Right atrium auricular region (tissue), 2 donors: ENCODE measurements around the gene SLC39A11. TPM values are rescaled to one million over a fixed set of nuclear protein-coding genes. Genes with fewer than 3 reads are reported as not detected.

Source experiments
- DNase-seq: peaks from one replicate; pipeline ENCODE4 v3.0.0-alpha.2; 2019; ENCODE audit warnings: low spot score
- H3K27ac ChIP-seq, 2 donors: fragments of 200-600 bp; sonication (generic); 1 replicate in 1 of 2; 2 replicates in 1 of 2; pipeline ENCODE4 v1.5.1; 2016 to 2019
- H3K27me3 ChIP-seq, 2 donors: fragments of 200-600 bp; sonication (generic); one replicate each; pipeline versions ENCODE4 v1.5.1 to v1.6.0; 2017 to 2019
- H3K36me3 ChIP-seq: fragments of 200-600 bp; sonication (generic); one replicate; pipeline ENCODE4 v1.5.1; 2016
- H3K4me1 ChIP-seq, 2 donors: fragments of 200-600 bp; sonication (generic); one replicate each; pipeline versions ENCODE4 v1.5.1 to v1.6.0; 2017 to 2019
- H3K4me3 ChIP-seq, 2 donors: fragments of 200-600 bp; sonication (generic); 1 replicate in 1 of 2; 2 replicates in 1 of 2; pipeline ENCODE4 v1.5.1; 2017 to 2019; ENCODE audit warnings: mild to moderate bottlenecking in 1 of 2, moderate library complexity in 1 of 2
- H3K9me3 ChIP-seq, 2 donors: fragments of 200-600 bp; sonication (generic); one replicate each; pipeline ENCODE4 v1.5.1; 2019
- total RNA-seq, 2 donors: library from RNA; depleted of rRNA; stranded (reverse); fragments of >200 nt; gene quantifications; one replicate each; pipeline ENCODE4 v1.1.0, GENCODE V29; 2016
- TF ChIP-seq, protein P1 (sequence below), 2 donors: fragments of 200-600 bp; sonication (generic); IDR thresholded peaks; one replicate each; pipeline ENCODE4 v1.5.1; 2019; ENCODE audit warnings: antibody characterized with exemption in 2 of 2

The SLC39A11 gene
- total RNA-seq, 2 donors from 2014 or later = 7.4 to 15.5 TPM

DNA sequence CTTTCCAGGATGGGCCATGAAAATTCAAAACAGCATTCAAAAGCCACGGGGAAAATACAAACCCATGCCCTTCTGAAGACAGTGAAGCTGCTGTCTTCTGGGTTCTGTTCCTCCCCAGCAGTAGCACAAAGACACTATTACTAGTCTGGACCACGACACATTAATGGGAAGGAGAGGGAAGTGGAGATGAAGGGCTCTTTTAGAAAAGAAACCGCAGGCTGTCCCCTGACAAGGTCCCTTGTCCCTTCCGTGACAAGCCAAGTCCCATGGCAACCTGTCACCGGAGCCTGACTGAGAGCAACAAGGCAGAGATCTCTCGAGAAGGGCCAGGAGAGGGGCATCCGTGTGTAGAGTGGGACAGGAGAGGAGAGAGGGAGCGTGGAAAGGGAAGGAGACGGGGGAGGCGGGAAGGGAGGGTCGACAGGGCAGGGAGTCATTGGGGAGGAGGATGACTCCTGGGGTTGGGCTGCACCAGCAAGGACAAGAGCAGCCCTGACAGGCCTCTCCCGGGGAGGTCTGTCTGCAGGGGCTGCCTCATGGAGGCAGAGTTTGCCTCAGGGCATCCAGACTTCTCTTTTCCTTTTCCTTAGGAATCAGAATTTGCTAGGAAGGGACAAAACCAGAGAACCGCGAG, 436.2 kb downstream of the SLC39A11 start:
- Histone ChIP-seq H3K9me3 (no peaks in the 10 kb centered on the region), H3K27me3 (no peaks in the 10 kb centered on the region), H3K36me3 (no peaks in the 10 kb centered on the region), H3K27ac (no peak overlapping the region), H3K4me1 (no peaks in the 10 kb centered on the region), H3K4me3 (no peak overlapping the region)
- TF ChIP-seq, protein P1, sequence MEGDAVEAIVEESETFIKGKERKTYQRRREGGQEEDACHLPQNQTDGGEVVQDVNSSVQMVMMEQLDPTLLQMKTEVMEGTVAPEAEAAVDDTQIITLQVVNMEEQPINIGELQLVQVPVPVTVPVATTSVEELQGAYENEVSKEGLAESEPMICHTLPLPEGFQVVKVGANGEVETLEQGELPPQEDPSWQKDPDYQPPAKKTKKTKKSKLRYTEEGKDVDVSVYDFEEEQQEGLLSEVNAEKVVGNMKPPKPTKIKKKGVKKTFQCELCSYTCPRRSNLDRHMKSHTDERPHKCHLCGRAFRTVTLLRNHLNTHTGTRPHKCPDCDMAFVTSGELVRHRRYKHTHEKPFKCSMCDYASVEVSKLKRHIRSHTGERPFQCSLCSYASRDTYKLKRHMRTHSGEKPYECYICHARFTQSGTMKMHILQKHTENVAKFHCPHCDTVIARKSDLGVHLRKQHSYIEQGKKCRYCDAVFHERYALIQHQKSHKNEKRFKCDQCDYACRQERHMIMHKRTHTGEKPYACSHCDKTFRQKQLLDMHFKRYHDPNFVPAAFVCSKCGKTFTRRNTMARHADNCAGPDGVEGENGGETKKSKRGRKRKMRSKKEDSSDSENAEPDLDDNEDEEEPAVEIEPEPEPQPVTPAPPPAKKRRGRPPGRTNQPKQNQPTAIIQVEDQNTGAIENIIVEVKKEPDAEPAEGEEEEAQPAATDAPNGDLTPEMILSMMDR (IDR thresholded peaks at IDR 0.05) = no peak
- no peak for DNase-seq

DNA sequence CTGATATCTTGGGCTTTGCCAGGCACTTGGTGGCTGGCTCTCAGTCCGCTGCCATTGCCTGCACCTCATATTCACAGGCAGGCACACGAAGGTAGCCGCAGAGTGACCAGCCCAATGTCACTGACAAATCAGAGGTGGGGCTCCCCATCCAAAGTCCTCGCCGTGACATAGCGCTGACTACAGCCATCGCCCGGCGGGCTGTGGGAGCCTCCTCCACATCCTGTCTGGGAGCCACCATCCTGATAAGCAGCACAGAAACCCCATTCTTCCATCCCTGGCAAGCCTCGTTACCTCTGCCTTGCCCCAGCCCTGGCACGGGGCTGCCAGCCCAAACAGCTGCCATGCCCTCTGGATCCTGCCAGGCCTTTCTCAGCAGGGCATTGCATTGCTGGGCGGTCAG, 437.8 kb downstream of the SLC39A11 start:
- H3K27me3 ChIP-seq = no peaks in the 10 kb centered on the region
- TF ChIP-seq, protein P1 (IDR thresholded peaks at IDR 0.05) = no peak
- H3K27ac ChIP-seq = no peak overlapping the region
- no peak for DNase-seq
- no peak overlapping the region for H3K4me3 ChIP-seq
- H3K9me3 ChIP-seq = no peaks in the 10 kb centered on the region
- no peaks in the 10 kb centered on the region for H3K36me3 ChIP-seq
- no peaks in the 10 kb centered on the region for H3K4me1 ChIP-seq

DNA sequence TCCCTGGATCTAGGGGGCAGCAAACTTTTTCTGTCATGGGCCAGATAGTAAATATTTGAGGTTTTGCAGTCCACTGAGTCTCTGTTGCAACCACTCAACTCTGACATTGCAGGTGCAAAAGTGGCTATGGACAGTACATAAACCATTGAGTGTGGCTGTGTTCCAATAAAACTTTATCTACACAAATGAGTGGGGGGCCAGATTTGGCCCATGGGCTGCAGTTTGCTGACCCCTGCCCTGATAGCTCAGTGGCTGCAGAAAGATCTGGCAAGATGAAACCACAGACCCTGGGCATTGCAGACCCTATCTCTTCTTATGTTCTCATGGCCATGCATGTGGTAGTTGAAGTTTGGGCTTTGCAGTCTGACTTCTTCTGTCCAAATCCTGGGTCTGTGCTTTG, 440.5 kb downstream of the SLC39A11 start:
- no peak for DNase-seq
- TF ChIP-seq, protein P1 (IDR thresholded peaks at IDR 0.05) = no peak
- no peaks in the 10 kb centered on the region for H3K36me3 ChIP-seq

DNA sequence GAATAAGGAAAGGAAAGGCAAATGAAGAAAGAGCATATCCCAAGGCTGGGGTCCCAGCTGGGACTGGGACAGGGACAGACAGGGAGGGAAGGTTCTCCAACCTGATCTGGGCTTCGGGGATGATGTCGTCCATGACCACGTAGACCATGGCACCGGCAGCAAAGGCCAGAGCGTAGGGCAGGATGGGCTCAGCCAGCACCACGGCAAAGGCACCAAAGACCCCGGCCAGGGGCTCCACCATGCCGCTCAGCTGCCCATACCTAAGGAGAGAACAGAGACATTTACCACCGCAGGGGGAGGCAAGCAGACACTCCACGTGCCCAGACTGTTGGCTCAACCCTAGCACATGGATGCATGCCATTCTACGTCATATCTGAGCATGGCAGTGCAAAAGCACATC, 443.8 kb downstream of the SLC39A11 start:
- no peaks in the 10 kb centered on the region for H3K4me1 ChIP-seq
- H3K4me3 ChIP-seq = no peak overlapping the region
- H3K36me3 ChIP-seq = no peaks in the 10 kb centered on the region
- H3K27me3 ChIP-seq = no peaks in the 10 kb centered on the region
- H3K9me3 ChIP-seq = no peaks in the 10 kb centered on the region
- DNase-seq = no peak
- H3K27ac ChIP-seq = no peak overlapping the region
- TF ChIP-seq, protein P1 (IDR thresholded peaks at IDR 0.05) = no peak

More for the DNA sequence above, 440.5 kb downstream of the SLC39A11 start:
- no peaks in the 10 kb centered on the region for H3K9me3 ChIP-seq
- H3K27ac ChIP-seq = no peak overlapping the region
- no peak overlapping the region for H3K4me3 ChIP-seq
- H3K27me3 ChIP-seq = no peaks in the 10 kb centered on the region
- H3K4me1 ChIP-seq = no peaks in the 10 kb centered on the region

DNA sequence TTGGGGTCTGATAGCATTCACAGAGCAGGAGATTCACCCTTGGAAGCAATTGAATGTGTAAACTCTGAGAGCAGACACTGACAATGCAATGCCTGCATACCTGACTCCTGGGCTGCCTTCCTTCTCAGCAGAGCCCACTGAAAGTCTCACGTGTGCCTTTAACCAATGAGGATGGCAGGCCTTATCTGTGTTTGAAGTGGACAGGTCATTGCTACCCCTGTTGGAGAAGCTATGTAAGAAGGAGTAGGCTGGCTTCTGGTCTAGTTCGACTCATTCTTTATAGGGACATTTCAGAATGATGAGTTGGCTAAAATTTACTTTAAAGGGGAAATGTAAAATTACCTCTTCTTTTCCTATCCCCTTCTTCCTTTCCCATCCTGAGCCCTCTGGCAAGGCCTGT, 446.3 kb downstream of the SLC39A11 start:
- no peaks in the 10 kb centered on the region for H3K27me3 ChIP-seq
- H3K27ac ChIP-seq = no peak overlapping the region
- H3K9me3 ChIP-seq = no peaks in the 10 kb centered on the region
- TF ChIP-seq, protein P1 (IDR thresholded peaks at IDR 0.05) = no peak
- H3K4me3 ChIP-seq = no peak overlapping the region
- no peaks in the 10 kb centered on the region for H3K36me3 ChIP-seq
- H3K4me1 ChIP-seq = no peaks in the 10 kb centered on the region
- DNase-seq = no peak

DNA sequence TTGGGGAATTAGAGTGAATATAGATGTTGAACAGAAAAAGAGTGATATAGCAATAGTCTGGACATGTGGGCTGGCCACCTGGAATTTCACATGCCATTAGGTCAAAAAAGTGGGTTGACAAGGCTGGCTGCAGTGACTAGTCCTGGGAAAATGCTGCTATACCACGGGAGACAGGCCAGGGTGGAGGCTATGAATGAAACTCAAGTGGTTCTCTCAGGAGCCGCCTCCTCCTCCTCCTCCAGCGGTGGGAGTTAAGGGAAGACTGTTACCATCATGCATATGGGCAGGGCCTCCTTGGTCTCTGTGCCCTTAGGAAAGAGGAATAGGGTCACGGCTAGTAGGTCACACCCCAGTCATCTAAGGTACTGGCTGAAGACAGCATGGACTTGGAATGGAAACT, 448.0 kb downstream of the SLC39A11 start:
- TF ChIP-seq, protein P1 (IDR thresholded peaks at IDR 0.05) = no peak
- no peaks in the 10 kb centered on the region for H3K4me1 ChIP-seq
- no peaks in the 10 kb centered on the region for H3K27me3 ChIP-seq
- H3K27ac ChIP-seq = no peak overlapping the region
- no peak for DNase-seq
- no peak overlapping the region for H3K4me3 ChIP-seq
- H3K9me3 ChIP-seq = no peaks in the 10 kb centered on the region
- no peaks in the 10 kb centered on the region for H3K36me3 ChIP-seq
